Measurements from ENCODE around the gene TGFBR3.

The TGFBR3 gene

DNA sequence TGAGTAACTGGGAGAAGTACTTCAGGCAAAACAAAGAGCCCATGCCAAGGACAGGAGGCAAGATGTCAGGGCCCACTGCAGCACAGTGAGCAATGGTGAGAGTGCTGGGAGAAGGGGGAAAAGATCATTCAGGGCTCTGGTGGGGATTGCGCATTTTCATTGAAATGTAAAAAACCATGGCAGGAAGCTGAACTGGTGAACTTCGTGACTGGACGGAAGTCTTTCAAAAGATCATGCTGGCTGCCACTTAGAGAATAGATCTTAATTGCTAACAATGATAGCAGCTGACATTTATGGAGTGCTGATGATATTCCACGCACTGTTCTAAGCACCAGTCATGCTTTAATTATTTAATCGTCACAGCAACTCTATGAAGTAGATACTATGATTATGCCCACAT is 107.0 kb downstream of the TGFBR3 start:
- no peak for DNase-seq (ENCODE audit: low read depth in 2 of 2)

DNA sequence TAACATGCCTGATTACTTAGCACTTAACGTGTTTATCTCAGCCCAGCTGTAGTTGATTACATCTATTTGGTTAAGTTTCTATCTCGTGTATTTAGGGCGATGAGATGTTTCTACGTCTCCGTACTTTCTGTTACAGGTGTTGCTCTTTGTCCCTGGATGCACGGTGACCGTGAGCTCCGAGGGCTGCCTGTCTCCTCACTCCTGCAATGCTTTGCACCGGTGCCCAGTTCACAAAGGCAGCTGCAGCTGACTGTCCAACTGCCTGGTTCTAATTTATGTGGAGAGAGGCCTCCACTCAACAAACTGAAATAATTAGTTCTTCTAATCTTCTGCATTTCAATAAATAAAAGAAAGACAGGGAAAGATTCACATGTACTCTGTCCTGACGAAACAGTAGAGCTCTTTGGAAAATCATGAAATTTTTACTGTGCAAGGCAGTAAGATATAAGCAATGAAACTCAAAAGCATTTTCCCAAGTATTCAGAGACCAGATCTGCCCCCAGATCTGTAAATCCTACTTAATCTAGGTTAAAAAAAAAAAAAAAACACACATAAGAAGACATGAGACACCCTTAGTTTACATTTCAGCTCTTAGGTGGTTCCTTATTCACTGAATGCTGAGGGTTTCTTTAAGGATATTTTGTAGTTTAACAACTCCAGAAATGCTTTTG is 108.2 kb downstream of the TGFBR3 start:
- no peak for DNase-seq (ENCODE audit: low read depth in 2 of 2)

DNA sequence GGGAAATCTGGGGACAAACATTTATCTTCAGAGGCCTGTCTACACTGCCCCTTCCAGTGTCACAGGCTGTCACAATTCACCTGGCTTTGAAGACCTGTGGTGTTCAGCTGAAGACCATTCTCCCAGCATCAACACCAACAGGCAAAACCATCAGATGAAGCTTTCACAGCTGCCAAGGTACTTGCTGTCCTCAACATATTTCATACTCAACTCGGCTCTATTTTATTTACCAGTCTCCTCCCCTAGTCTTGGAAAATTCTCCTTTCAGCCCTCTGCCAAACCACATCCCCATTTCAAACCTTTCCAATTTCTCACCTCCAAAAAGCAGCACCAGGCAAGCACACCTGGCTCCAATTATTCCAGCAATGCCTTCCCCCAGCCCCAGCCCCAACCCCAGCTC is 108.8 kb downstream of the TGFBR3 start:
- no peak for DNase-seq (ENCODE audit: low read depth in 2 of 2)

DNA sequence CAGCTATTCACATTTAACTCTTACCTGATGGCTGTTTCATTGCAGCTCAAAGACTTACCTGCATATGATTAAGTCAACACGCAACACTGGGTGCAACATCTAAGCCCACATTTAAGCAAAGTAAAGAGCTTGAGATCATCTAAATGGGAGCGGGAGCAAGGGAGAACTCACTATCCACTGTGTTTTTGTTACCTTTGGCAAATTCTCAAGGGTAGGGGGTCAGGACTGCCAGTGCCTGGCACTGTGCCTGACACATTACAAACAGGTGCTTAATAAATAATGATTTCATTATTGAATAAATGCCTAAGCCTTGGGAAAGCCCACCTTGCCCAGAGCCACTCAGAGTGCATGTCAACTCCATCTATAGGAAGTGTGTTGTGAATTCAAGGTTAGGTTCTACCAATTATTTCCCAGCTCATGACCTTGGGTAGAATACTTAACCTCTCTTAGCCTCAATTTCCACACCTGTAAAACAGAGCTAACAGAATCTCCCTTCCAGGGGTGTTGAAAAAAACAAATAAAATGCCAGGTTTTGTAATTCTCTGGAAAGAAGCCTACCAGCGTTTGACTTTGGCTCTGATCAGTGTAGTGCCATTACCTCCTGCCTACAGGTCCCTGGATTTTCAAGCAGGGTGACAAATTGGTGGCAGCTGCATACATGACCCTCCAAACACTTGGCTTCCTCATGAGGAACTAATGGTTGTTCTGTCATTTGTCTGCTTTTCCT is 109.7 kb downstream of the TGFBR3 start:
- DNase-seq (ENCODE audit: low read depth in 2 of 2), result no peak

DNA sequence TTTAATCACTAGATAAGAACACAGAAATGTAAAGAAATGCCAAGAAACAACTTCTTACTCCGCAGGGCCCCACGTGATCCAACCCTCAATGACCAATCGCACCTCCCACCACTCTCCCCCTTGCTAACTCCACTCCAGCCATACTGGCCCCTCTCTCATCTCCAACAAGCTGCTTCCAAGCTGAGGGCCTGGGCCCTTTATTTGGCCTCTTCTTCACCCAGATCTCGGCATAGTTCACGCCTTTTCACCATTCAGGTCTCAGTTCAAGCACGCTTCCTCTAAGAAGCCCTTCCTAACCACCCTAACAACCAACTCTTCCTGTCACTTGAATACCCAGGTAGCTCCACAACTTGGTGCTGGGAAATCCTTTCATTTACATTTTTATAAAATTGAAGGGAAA is 110.7 kb downstream of the TGFBR3 start:
- DNase-seq (ENCODE audit: low read depth in 2 of 2), result no peak

DNA sequence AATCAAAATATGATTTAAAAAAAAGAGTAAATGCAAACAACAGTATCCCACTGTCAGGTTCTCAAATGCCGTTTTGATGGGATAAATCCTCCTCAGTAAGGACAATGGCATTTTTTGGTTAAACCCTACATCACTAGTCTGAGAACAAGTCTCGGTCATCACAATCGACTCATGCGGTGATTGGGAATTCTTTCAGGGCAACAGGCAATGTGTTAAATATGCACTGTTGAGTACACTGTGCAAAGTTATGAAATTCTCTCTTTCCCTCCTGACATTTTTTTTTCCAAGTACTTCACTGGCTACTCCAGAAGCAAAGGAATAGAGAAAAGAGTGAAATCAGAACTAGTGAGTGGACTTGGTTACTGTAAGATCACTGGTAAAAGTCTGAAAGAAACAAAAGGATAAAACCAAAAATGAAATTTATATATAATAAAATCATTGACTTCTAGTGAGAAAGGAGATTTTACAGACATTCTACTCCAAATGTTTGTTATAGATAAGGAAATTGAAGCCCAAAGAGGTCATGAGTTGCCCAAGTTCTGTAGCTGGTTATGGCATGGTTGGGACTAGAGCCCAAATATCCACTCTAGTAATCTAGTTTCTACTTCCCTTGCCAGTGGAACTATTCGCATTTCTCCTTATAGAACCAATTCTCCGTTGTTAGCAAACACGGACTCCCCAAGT is 111.3 kb downstream of the TGFBR3 start:
- no peak for DNase-seq (ENCODE audit: low read depth in 2 of 2)

DNA sequence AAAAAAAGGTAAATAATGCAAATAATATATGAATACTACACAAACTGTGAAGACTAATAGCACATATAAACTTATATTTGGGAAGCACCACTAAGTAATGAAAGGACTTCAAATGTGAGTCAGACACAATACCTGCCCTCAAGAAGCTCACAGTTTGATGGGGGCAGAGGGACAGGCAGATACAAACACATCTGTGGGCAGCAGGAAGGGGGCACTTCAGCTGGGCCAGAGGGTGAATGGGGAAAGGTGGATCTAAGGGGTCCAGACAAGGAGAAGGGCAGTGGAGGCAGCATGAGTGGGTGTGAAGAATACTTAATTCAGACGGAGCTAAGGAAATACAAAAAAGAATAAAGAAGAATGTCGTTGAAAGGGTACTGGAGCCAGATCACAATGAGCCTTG is 114.2 kb downstream of the TGFBR3 start:
- DNase-seq (ENCODE audit: low read depth in 2 of 2), result no peak

DNA sequence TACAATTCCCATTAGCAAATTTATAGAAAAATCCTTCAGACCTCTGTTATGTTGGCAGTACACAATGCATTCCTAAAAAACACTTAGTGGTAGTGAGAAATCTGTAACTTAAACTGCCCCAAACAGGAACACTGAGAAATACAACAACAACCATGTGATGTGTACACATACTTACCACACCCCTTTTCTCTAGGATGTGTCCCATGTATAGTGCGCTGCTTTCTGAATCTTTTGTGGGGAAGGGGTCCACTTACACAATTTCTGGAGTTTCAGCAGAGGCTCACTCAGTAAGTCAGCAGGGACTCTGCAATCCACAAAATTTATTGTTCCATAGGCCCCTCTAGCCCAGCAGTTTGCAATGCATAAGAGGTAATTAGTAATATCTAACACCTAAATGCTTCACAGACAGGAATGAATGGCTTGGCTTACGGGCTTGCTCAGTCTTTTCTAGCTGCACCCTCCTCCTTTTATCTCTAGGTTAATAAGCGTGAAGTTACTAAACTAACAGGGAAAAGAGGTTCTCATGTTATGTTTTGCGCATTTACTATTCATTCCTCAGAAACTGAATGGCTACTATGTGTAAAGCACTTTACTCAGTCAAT is 115.2 kb downstream of the TGFBR3 start:
- no peak for DNase-seq (ENCODE audit: low read depth in 2 of 2)

DNA sequence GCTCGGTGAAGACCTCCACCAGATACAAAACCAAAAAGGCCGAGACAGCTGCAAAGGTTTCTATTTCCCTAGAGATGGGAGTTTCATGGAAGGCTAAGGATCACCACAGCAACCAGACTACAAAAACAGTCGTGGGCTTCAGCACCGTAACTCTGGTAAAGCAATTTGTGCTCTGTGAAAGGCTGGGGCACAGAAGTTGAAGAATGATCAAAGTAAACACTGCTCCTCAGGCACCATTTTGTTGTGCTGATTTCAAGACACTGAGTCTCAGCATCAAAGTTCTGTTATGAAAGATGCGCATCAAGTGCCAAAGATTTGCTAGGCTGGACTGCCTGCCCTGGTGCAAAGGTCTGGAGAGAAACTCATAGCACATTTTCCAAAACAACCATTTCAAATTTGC is 116.2 kb downstream of the TGFBR3 start:
- DNase-seq (ENCODE audit: low read depth in 2 of 2), result no peak

DNA sequence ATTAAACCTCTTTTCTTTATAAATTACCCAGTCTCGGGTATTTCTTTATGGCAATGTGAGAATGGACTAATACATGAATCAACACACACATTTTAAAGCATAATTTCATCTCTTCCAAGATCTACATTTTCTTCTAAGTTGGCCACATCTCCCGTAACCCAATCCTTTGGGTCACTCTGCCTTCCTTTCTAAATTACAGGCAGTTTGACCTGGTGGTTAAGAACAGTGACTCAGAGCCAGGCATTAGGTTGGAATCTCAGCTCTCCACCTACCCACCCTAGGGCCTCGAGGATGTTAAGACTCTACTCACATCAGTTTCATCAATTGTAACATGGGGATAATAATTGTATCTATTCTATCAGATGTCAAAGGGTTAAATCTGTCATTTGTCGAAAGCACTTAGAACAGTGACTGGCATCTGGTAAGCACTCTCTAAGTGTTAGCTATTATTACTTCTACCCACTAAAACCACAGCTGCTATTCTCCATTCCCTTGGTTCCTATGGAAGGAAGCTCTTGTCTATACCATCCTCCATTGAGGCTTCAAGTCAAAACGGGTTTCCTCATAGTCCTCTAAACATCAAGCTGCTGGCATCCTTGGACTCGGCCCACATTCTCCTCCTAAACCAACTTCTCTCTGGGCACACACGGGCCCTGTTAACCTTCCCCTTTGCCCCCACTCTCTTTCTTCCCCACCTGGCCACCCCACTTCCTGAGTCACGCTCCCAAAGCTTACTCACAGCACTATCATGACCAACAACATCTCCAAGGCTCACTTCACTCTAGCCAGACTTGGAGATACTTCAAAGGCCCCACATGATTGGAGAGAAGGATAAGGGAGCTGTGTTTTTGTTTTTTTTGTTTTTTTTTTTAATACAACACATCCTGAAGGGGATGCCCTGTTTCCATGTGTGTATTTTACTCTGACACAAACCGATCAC is 116.9 kb downstream of the TGFBR3 start:
- DNase-seq (ENCODE audit: low read depth in 2 of 2), result no peak

DNA sequence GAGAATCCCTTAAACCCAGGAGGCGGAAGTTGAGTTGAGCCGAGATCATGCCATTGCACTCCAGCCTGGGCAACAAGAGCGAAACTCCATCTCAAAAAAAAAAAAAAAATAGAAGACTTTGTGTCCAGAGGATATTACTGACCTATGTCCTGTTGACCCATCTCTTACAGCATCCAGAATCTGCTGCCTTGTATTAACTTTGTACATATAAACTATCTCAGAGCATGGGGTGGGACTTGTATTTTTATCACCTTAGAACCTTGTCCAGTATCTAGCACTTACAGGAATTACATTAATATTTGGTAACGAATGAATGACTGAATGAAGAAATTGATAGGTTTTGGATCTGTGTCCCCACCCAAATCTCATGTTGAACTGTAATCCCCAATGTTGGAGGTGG is 117.8 kb downstream of the TGFBR3 start:
- no peak for DNase-seq (ENCODE audit: low read depth in 2 of 2)

DNA sequence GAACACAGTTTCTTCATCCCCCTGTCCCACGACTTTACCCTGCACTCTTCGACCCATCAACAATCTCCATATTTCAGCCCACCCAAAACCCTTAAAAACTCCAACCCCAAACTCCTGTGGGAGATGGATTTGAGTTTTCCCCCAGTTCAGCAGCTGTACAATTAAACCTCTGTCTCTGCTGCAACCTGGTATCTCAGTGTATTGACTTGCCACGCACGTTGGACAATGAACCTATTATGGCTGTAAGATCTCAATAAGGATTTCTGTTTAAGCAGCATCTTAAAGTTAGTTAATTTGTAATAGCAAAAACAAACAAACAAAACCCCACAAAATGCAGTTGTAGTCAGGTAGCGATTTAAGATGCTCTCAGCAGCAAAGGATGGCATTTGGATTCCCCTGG is 119.1 kb downstream of the TGFBR3 start:
- DNase-seq (ENCODE audit: low read depth in 2 of 2), result no peak

DNA sequence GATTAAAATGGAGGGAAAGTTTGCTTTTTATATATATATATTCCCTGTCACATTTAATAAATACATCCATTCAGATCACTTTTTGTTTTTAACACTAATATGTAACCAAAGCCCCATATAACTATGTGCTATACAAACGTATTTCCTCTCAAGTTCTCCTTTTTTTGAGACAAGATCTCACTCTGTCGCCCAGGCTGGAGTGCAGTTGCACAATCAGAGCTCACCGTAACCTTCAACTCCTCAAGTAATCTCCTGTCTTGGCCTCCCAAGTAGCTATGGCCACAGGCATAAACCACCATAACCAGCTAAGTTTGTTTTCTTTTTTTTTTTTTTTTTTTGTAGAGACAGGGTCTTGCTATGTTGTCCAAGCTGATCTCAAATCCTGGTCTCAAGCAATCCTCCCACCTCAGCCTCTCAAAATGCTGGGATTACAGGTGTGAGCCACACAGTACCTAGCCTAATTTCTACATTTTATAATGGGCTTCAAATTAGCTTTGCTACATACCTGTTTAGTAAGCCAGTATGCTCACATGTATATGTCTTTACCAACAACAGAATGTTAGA is 120.0 kb downstream of the TGFBR3 start:
- DNase-seq (ENCODE audit: low read depth in 2 of 2), result no peak

DNA sequence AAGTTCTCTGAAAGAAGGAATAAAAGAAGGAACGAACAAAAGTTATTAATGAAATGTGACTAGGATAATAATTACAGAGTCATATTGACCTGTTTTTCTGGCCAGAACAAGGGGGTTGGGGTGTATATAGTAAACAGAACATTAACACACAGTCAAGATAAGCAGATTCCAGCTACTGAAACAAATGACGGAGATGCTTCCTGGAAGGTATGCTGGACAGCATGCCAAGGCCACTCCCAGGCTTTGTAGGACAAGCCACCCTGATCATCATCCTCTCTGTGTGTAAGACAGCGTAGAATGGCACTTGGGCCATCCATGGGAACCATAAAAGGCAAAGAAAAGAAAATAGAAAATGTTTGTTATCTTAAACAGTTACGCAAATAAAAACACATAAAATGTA is 120.7 kb downstream of the TGFBR3 start:
- no peak for DNase-seq (ENCODE audit: low read depth in 2 of 2)

DNA sequence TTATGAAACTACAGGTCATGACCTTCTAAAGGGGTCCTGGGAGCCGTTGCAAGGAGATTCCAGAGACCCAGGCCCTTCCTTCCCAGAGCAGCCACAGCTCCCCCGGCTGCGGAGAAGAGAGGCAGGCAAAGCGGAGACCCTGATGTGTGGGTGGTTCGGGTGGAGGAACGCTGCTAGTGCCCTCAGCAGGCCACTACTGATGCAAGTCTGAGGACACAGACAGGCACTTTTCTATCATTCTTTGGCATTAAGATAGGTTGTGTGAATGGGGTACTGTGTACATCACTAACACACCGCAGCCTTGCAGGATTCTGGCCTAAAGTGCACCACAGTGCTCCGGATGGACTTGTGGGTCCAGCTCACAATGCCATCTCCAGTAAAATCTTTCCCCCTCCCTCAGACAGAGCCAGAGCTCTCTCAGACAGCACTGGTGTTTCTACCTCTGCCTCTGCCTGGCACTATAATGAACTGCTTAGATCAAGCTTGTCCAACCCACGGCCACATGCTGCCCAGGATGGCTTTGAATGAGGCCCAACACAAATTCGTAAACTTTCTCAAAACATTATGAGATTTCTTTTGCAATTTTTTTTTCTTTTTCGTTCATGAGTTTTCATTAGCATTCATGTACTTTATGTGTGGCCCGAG is 121.4 kb downstream of the TGFBR3 start:
- DNase-seq (ENCODE audit: low read depth in 2 of 2), result no peak

DNA sequence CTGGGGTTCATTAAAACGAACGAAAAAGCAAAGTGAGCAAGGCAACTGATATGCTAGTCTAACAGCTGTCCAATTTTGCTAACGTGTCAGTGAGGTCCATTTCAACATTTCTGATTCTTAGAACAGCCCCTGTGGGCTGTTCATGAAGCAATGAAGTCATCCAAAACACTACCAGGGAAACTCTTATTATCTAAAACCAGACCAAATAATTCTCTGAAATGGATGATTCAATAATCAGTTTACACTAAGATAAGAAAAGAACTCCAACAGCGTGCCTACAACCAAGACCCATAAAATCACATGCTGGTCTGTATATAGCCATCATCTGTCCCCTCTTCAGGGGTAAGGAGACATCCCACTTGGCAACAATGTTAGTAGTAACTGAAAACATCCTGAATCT is 122.7 kb downstream of the TGFBR3 start:
- DNase-seq (ENCODE audit: low read depth in 2 of 2), result no peak

DNA sequence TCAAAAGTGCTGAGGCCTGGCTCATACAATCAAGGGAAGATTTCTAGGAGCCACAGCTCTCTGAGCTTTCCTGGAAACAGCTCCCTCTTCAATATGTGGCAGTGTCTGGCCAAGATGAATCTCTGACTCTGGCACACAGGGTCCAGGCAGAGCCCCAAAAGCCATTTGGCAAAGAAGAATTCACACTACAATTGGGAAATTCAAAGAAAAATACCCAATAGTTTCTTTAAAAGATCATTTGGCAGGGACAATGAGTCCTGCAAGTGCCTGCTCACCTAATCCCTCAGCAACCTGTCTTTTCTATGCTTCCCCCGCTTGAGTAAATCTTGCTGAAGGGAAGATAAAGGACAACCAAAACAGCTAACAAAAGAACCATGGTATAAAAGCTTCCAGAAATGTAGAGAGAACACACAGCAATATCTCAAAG is 124.6 kb downstream of the TGFBR3 start:
- DNase-seq (ENCODE audit: low read depth in 2 of 2), result no peak

DNA sequence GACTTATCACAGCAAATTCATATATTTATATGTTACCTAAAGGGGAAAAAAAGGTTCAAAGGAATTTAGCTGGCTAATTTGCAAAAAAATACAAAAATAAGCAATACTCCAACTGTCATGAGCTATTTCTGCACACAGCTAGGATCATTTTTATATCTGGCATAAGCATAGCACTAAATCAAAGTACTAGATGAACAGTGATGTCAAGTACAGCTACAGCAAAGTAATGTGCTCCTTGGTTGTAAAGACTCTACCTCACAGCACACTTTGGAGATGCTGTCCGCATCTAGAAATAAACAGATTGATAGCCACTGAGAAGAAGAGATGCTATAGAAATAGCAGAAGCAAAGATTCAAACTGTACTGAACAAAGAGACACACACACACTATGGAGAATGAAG is 125.4 kb downstream of the TGFBR3 start:
- DNase-seq (ENCODE audit: low read depth in 2 of 2), result no peak

DNA sequence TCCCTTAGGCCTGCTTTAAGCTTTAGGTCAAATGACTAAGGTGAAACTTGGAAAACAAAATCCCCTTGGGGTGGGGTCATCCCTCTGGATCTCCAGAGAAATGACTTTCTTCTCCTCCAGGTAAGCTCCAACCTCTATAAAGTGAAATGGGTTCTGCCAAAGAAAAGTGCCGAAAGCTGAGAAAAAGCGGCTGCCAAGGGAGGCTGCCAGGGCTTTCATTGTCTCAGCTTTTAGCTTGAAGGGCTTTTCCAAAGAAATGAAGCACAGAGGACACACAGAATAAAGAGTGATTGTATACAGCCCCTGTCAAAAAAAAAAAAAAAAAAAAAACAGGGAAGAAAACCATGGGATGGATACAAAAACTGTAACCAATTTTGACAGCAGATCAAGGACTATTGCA is 126.9 kb downstream of the TGFBR3 start:
- DNase-seq (ENCODE audit: low read depth in 2 of 2), result no peak

DNA sequence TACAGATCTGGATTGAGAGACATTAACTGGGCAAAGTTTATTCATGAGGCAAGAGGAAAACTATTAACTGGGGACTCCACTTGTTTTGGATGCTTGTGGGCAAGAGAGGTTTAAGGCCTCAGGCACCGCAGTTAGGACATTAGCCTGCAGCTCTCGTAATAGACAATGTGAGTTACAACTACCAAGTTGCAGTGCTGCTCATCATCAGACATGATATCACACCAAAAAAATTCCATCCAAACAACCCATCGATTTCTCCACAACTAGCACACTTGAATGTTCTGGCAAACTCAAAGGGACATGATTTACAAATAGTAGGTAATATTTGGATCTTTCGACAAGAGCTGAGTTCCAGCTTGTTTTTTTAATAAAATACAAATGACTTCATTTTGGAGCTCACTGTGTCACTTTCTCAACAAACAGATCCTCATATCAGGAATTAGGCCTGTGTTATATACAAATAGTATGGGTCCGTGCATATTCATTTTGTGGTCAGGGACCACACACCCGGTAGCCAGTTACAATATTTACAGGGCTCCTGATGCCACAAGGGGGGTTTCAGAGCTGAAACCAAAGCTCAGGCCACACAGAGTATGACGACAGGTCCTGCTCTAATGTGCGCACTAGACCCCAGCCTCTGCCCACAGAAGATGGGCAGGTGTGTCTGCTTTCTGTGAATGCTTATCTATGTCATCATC is 128.0 kb downstream of the TGFBR3 start:
- no peak for DNase-seq (ENCODE audit: low read depth in 2 of 2)
